ENCODE results near the gene SIGLEC7. TPM values are rescaled to one million over a fixed set of nuclear protein-coding genes. Genes with fewer than 3 reads are reported as not detected.

SIGLEC7 gene
- polyA plus RNA-seq, 1 of the 3 experiments (the other 2 are of a cell fraction): not detected

- TF ChIP-seq TAF1 (IDR thresholded peaks at IDR 0.05; ENCODE audit: borderline replicate concordance, low read depth, low read length): no peak
- TF ChIP-seq RFX5 (IDR thresholded peaks at IDR 0.05; ENCODE audit: low read length): no peak
- no peak for TF ChIP-seq IRF3 (IDR thresholded peaks at IDR 0.05; ENCODE audit: low read depth, low read length)
- TF ChIP-seq, protein P1, sequence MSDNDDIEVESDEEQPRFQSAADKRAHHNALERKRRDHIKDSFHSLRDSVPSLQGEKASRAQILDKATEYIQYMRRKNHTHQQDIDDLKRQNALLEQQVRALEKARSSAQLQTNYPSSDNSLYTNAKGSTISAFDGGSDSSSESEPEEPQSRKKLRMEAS (IDR thresholded peaks at IDR 0.05; ENCODE audit: low read depth): no peak
- no peak for TF ChIP-seq GATA2 (CRISPR knock-in tag; IDR thresholded peaks at IDR 0.05)
These were observed 31.5 kb upstream of the SIGLEC7 start (continued) for GRCh38 chr19:51110666-51110971.

- no peak overlapping the region for H3K4me3 ChIP-seq (ENCODE audit: low read depth in 2 of 2, low read length in 1 of 2)
- H3K9me2 ChIP-seq: no peaks in the 10 kb centered on the region
- TF ChIP-seq MXI1 (IDR thresholded peaks at IDR 0.05; ENCODE audit: low read depth, low read length) (no peak), CTCF (IDR thresholded peaks at IDR 0.05) (peak; percentile 22; the same call in 1 of the 2 replicates), EZH2phosphoT487 (IDR thresholded peaks at IDR 0.05; ENCODE audit: borderline replicate concordance, low read depth) (no peak)
- H3K4me1 ChIP-seq (ENCODE audit: control insufficient read depth in 1 of 2, insufficient read depth in 2 of 2, low read depth in 1 of 2, low read length in 1 of 2): peaks cover 0 to 12% of the 10 kb centered on the region in 2 experiments; a peak in 2 of 4 replicates
- no peak overlapping the region for H3K27ac ChIP-seq (ENCODE audit: low read depth in 2 of 2, low read length in 1 of 2)
- H3K9me3 ChIP-seq: no peaks in the 10 kb centered on the region
- POLR2A ChIA-PET: no interaction called here
- no peaks in the 10 kb centered on the region for H3K36me3 ChIP-seq (replicated peaks in 1 of 2; ENCODE audit: control insufficient read depth in 1 of 2, insufficient read depth in 2 of 2, low read length in 1 of 2)
- peaks cover 47% of the 10 kb centered on the region for H3K27me3 ChIP-seq (ENCODE audit: insufficient read depth)
- CTCF ChIA-PET: no interaction called here
- DNase-seq: no peak
- 4% methylated on average over 6 of the region's 6 CpGs for WGBS (ENCODE audit: low lambda C conversion rate)
- no peak overlapping the region for H3K4me2 ChIP-seq
- no peak overlapping the region for H2AFZ ChIP-seq (ENCODE audit: low read depth)
- peaks cover 13% of the 10 kb centered on the region for H3K79me2 ChIP-seq (ENCODE audit: insufficient read depth)
- no peak overlapping the region for H3K9ac ChIP-seq
- no peaks in the 10 kb centered on the region for H3F3A ChIP-seq (replicated peaks; ENCODE audit: insufficient read depth)
- H4K20me1 ChIP-seq (ENCODE audit: insufficient read depth): no peaks in the 10 kb centered on the region
These were observed 30.5 kb upstream of the SIGLEC7 start for GRCh38 chr19:51111606-51112005.

- Histone ChIP-seq H3K27me3 (ENCODE audit: insufficient read depth) (peaks cover 68% of the 10 kb centered on the region), H3K9ac (no peak overlapping the region), H2AFZ (ENCODE audit: low read depth) (no peak overlapping the region), H3K79me2 (ENCODE audit: insufficient read depth) (no peaks in the 10 kb centered on the region), H4K20me1 (ENCODE audit: insufficient read depth) (no peaks in the 10 kb centered on the region), H3K4me2 (no peak overlapping the region), H3K9me2 (no peaks in the 10 kb centered on the region), H3K4me3 (ENCODE audit: low read depth in 2 of 2, low read length in 1 of 2) (no peak overlapping the region), H3F3A (replicated peaks; ENCODE audit: insufficient read depth) (no peaks in the 10 kb centered on the region), H3K27ac (ENCODE audit: low read depth in 2 of 2, low read length in 1 of 2) (no peak overlapping the region), H3K9me3 (no peaks in the 10 kb centered on the region), H3K36me3 (replicated peaks in 1 of 2; ENCODE audit: control insufficient read depth in 1 of 2, insufficient read depth in 2 of 2, low read length in 1 of 2) (no peaks in the 10 kb centered on the region), H3K4me1 (ENCODE audit: control insufficient read depth in 1 of 2, insufficient read depth in 2 of 2, low read depth in 1 of 2, low read length in 1 of 2) (no peaks in the 10 kb centered on the region)
- WGBS (ENCODE audit: low lambda C conversion rate): 5% methylated on average over 6 of the region's 6 CpGs
- TF ChIP-seq ELF1 (IDR thresholded peaks at IDR 0.05) (no peak), POLR2AphosphoS5 (IDR thresholded peaks at IDR 0.05; ENCODE audit: low read depth, low read length) (no peak), MEF2A (IDR thresholded peaks at IDR 0.05; ENCODE audit: borderline replicate concordance, low read depth) (no peak), GABPA (IDR thresholded peaks at IDR 0.05; ENCODE audit: low read depth) (no peak), FOXM1 (IDR thresholded peaks at IDR 0.05; ENCODE audit: low read depth) (no peak), RAD21 (IDR thresholded peaks at IDR 0.05; ENCODE audit: low read length) (no peak)
- TF ChIP-seq, protein P1 (IDR thresholded peaks at IDR 0.05; ENCODE audit: low read depth): no peak
- ChIA-PET POLR2A (no interaction called here), CTCF (interaction anchor here (0.6 to 1.0 kb wide), 2 partner anchors 15 to 18 kb away, joined by 3 read pairs; no protein-coding TSS in a partner anchor)
- DNase-seq: no peak
These were observed 27.9 kb upstream of the SIGLEC7 start for GRCh38 chr19:51114087-51114729.

Measured in SK-N-SH (cell line).